Transverse colon (tissue), 4 donors: ENCODE measurements around the gene MBOAT1.

Experiments used
- CTCF ChIP-seq, 5 experiments: fragments of 200-600 bp in 3 of 5; fragments of 450-650 bp in 2 of 5; sonication (generic) in 3 of 5; IDR thresholded peaks; 1 replicate in 2 of 5; 2 replicates in 3 of 5; pipeline ENCODE4 v1.5.1; 2016 to 2017; ENCODE audit warnings: antibody characterized with exemption in 5 of 5, inconsistent platforms in 3 of 5, mild to moderate bottlenecking in 2 of 5, moderate library complexity in 1 of 5
- EP300 ChIP-seq: sonication (generic); formaldehyde crosslinking; IDR thresholded peaks from one replicate; pipeline ENCODE4 v1.6.1; 2017; ENCODE audit warnings: antibody characterized with exemption, low read depth
- POLR2AphosphoS5 ChIP-seq, 3 donors: sonication (generic); formaldehyde crosslinking; IDR thresholded peaks; one replicate each; pipeline ENCODE4 v1.6.1; 2016; ENCODE audit warnings: antibody characterized with exemption in 3 of 3

GRCh38 chr6:20232188-20232587 is 19.9 kb upstream of the MBOAT1 start:
- TF ChIP-seq CTCF (IDR thresholded peaks at IDR 0.05) (no peak), POLR2AphosphoS5 (IDR thresholded peaks at IDR 0.05) (no peak), EP300 (no peak)
